HG02588 (cell line): ENCODE results near the gene INIP.
A peak's percentile ranks its signal among the peaks of the same experiment; 100 is the strongest.

Experiments
- ATAC-seq: cut with Tn5 transposase; IDR thresholded peaks from one replicate; pipeline ENCODE4 v1.9.1; 2021; ENCODE audit warnings: mild to moderate bottlenecking, moderate library complexity; ENCODE audit not compliant: unreplicated experiment

INIP gene, protein sequence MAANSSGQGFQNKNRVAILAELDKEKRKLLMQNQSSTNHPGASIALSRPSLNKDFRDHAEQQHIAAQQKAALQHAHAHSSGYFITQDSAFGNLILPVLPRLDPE

DNA sequence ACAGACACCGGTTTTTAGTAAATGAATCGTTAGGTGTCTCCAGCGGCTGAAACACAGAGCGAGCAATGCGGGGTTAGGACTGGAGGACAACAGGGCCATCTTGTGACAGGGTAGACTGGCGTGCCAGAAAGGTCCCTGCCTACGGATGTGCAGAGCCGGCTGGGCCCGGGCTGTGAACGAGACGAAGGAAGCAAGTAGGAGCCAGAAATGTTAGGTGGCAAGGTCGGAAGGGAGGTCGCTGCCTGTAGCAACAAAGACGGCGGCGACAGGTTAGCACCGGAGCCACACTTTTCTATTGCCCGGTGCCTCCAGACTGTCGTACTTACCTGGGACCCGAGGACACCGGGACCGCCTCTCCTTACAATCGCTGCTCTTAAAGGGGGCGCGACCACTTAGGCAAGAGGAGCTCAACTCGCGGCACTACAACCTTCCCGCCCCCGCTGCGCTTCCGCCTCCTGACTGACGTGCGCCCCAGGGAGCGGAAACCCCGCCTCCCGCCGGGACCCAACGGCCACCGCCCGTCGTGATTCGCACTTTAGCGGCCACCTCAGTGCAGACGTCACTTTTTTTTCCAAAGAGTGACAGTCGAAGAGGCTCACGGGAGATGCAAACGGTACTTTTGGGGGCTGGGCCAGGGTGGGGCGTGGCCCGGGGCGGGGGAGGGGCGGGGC is at the start of gene INIP:
INIP (minus strand) TSS at position 457 of the 671 bp plus-strand sequence. CDS start 1,632 bp downstream, outside the sequence.
- peak; percentile 95 for ATAC-seq

DNA sequence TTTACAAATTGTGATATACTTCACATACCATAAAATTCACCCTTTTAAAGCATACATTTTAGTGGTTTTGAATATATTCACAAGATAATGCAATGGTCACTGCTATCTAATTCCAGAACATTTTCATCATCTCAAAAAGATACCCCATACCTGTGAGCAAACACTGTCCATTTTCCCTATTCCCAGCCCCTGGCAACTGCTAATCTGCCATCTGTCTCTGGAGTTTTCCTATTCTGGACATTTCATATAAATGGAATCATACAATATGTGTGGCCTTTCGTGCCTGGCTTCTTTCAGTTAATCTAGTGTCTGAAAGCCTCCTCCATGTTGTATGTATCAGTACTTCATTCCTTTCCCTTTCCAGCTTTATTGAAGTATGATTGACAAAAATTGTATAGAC is 47.4 kb upstream of the INIP start:
- no peak for ATAC-seq

DNA sequence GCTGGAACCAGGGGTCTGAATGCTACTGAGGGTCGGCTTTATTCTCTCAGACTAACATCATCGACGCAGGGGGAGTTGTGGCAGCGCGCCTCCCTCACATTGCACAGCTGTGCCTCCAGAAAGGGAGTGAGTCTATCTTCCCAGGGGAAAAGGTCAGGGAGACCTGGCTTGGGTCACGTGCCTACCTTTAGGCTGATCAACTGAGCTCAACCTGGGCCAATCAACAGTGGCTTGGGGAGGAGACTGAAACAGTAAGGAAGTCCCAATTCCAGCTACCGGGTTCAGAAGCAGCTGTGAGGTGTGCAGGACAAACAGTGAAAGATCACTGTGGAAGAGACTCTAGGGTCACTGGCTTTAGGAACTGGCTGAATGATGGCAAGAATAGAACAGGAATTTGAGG is 46.9 kb upstream of the INIP start:
- no peak for ATAC-seq

DNA sequence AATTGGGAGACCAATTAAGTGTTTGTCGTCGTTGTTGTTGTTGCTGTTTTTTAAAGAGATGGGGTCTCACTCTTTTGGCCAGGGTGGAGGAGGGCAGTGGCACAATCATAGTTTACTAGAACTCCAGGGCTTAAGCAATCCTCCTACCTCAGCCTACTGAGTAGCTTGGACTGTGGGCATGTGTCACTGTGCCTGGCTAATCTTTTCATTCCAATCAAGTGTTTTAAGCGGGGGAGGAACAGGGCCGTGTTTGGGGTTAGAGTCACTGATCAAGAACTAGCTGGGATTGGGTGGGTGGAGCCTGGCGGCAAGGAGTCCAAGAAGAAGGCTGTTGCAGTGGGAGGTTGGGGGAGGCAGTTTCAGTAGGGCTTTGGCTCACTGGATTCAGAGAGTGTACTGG is 46.4 kb upstream of the INIP start:
- ATAC-seq: no peak

DNA sequence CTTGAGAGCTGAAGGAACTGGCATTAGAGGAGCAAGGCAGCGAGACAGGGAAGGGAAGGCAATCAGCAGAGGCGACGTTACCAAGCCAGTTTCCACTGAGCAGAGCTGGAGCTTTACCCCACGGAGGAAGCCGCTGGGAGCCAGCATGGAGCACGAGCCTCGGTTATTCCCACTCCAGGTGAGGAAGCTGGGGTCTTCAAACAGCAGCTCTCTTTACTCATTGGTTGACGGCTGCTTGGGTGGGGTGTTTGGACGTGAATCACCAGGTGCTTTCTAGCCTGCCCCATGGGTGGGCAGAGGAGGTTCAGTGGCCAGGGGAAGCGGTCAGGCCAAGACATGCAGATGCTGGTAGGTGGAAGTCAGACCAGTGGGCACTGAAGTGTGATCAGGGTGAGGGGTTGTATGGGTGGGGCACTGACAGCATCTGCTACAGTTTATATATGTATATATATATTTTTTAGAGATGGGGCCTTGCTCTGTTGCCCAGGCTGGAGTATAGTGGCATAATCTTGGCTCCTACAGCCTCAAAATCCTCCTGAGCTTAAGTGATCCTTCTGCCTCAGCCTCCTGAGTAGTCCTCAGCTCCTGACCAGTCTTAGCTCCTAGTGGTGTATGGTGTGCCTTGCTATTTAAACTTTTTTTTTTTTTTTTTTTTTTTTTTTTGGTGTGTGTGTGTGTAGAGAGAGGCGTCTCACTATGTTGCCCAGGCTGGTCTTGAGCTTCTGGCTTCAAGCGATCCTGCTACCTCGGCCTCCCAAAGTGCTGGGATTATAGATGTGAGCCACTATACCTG is 45.0 kb upstream of the INIP start:
- no peak for ATAC-seq

DNA sequence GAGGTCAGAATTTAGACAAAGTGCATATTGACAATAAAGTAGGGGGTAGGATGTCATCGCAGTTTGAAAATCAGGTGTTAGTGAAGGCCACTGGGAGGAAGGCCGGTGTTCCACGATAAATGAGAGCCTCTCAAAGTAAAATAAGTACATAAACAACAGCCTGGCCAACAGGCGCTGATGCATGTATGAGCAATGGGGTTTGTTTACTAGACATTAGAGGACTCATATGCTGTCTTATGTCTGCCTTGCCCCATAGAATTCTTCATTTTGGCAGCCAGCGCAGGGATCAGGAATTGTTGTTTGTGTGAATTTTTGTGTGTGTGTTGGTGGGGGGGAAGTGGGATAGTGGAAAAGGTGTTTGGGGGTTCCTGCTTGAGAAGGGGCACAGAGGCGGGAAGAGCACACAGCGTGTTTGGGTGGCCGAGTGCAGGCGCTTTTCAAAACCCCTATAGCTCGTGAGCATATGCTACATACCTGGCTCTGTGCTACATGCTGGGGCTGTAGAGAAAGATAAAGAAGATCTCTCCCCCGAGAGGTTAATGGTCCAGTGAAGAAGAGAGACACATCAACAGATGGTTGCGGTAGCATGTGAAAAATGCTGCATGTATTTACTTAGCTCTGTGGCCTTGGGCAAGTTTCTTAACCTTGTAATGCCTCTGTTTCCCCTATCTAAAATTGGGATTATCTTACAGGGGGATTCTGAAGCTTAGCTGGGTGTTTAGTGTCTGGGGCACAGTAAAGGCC is 44.2 kb upstream of the INIP start:
- no peak for ATAC-seq

DNA sequence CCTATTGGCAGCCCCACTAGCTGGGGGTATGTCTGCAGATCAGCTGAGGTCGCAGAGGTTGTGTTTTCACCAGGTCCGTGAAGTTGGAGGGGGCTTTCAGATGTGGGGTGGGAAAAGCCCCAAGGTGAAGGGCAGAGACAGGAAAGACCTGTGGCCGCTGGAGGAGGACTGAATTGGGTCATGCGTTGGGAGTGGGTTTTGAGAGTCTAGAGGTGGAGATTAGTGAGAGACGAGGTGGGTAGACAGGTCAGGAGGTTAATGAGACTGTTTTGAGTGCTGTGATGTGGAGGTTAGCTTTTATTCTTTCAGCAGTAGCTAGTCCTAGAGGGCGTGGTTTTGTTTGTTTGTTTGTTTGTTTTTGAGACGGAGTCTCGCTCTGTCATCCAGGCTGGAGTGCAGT is 42.9 kb upstream of the INIP start:
- ATAC-seq: no peak

DNA sequence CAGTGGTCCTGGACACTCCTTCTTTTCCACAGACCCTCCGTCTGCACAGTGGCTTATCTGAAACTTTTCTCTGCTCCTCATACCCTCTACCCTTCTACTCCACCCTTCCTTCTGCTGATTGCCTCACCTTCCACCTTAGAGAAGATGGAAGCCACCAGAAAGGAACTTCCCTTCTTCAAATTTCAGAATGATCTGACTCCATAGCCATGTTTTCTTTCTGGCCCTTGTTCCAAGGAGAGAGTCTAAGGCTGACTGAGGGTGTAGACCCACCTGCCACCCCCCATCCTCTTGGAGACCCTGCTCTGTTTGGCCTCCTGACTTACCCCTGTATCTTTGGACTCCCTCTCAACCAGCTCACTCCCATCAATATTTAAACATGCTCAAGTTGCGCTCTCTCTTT is 40.0 kb upstream of the INIP start:
- no peak for ATAC-seq

DNA sequence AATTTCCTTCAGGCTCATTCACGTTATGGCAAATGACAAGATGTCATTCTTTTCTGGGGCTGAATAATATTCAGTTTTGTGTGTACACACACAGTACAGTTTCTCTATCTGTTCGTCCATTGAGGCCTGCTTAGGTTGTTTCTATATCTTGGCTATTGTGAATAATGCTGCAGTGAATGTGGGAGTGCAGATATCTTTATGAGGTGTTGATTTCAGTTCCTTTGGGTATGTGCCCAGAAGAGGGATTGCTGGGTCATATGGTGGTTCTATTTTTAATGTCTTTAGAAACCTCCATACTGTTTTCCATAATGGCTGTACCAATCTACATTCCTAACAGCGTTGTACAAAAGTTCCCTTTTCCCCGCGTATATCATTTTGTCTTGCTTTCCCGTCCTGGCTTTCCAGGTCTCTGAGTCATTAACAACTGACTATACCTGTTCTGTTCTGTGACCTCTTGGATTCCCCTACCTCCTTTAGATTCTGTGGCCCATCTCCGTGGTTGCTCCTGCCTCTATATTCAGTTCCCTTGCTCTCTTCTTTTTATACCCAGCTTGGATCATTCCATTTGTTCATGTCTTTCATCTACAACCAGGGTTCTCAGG is 39.5 kb upstream of the INIP start:
- no peak for ATAC-seq

DNA sequence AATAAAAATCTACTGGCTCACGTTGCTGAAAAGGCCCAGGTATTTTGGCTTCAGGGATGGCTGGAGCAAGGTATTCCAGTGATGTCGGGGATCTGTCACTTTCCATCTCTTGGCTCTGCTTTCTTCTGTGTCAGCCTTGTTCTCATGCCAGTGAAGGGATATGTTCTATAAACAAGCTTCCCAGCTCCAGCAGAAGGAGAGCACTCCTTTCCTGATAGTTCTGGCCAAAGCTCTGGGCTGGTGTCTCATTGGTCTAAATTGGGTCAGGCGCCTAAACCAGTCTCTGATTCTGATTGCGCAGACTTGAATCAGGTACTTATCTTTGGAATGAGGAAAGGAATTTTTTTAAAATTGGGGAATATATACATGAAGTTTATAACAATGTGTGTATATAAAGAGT is 37.8 kb upstream of the INIP start:
- ATAC-seq: no peak

DNA sequence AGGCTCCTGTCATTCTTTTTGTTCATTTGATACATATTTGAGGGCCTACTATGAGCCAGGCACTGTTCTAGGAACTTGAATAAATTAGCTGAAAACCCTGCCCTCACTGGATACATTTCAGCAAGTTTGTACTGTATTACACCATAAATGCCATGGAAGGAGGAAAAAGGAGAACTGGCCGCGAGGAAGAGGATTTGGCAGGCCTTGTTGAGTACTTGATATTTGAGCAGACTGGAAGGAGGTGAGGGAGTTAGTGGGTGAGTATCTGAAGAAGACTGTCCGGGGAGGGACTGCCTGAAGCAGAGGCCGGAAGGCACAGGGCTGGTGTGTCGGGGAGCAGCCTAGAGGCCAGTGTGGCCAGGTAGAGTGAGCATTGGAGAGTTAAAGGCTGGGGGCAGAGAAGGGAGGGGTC is 37.1 kb upstream of the INIP start:
- no peak for ATAC-seq

DNA sequence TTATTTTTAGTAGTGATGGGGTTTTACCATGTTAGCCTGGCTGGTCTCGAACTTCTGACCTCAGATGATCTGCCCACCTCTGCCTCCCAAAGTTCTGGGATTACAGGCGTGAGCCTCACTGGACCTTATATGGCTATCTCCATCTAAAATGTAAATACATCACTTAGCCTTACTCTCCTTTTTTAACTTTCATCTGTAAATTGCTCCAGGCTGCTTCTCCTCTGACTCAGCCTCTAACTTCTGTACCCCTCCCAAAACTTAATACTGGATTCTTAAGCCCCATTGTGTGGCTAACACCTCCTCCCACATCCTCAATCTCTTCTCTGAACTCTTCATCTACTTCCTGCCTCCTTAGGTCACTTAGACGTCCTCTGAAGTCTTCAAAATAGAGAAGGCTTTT is 36.7 kb upstream of the INIP start:
- ATAC-seq: no peak

DNA sequence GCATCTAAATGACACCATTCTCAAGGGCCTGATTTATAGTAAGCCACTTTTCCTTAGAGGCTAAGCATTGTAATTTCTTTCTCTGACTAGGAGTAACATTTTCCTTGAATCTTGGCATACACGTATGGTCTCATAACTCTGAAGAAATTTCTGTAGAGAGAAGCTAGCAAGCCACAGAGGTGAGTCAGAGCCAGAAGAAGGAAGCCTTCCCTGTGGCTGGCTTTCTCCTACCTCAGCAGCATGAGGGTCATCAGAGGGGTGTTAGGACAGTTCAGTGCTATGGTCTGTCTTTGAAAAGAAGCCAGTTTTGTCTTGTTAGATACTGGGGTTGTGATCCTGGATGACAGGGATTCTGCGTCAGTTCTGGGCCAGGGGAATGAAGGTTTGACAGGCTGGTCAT is 35.8 kb upstream of the INIP start:
- ATAC-seq: no peak

DNA sequence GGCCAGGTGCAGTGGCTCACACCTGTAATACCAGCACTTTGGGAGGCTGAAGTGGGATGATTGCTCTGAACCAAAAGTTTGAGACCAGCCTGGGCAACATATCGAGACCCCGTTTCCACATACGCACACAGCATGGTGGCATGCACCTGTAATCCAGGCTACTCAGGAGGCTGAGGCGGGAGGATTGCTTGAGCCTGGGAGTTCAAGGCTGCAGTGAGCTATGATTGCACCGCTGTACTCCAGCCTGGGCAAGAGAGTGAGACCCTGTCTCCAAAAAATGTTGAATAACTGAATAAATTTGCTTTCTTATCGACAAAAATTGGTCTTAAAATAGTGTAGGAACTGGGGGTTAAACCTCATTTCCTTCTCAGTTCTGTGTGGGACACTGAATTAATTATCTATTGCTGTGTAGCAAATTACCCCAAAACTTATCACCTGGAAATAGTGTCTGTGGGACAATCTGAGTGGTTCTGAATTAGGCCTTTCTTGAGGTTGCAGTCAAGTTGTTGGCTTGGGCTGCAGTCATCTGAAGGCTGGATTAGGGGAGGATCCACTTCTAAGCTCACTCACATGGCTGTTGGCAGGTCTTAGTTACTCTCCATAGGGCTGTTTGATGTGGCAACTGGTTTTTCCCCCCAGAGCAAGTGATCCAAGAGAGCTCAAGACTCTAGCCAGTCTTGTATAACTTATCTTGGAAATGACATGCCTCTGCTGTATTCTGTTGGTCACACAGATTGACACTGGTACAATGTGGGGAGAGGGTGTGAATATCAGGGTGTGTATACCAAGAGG is 34.6 kb upstream of the INIP start:
- ATAC-seq: no peak

DNA sequence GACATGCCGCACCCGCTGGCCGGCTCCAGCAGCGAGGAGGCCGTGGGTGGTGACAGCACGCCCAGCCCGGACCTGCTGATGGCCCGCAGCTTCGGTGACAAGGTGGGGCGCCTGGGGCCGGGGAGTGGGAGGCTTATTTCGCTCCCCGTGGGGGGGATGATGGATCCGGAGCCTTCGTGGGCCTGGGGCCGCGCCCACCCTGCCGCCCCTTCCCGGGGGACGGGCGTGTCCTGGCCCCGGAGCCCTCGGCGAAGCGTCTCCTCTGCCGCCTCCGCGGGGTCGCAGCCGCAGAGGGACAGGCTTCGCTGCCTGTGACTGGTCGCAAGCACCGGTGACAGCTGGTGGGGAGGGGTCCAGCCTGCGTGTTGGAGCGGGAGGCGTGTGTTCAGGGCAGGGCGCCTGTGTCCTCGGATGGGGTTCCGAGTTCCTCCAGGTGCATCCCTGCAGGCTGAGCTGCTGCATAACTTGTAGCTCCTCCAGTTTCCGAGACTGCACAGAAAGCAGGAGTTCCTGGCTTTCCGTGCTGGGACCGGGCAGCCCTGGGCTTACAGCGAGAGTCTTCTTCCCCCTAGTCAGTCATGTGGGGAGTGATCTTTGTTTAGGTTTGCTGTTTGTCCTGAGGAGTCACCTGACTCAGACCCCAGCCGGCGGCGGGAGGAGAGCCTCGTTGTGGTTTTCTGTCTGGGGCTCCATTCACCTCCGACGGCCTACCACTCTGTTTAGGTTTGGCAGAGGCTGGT is 33.3 kb upstream of the INIP start:
- ATAC-seq: peak; percentile 31

DNA sequence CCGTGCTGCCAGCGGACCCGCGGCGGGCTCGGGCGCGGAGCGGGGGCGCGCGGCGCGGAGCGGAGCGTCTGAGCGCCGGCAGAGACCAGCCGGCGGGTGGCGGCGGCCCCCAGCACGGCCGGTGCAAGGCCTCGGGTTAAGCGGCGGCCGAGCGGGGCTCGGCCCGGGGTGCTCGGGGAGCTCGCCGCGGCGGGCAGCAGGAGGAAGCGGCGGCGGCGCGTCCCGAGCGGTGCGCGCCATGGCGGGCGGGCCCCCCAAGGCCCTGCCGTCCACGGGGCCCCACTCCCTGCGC is 32.8 kb upstream of the INIP start:
- ATAC-seq: peak; percentile 37

DNA sequence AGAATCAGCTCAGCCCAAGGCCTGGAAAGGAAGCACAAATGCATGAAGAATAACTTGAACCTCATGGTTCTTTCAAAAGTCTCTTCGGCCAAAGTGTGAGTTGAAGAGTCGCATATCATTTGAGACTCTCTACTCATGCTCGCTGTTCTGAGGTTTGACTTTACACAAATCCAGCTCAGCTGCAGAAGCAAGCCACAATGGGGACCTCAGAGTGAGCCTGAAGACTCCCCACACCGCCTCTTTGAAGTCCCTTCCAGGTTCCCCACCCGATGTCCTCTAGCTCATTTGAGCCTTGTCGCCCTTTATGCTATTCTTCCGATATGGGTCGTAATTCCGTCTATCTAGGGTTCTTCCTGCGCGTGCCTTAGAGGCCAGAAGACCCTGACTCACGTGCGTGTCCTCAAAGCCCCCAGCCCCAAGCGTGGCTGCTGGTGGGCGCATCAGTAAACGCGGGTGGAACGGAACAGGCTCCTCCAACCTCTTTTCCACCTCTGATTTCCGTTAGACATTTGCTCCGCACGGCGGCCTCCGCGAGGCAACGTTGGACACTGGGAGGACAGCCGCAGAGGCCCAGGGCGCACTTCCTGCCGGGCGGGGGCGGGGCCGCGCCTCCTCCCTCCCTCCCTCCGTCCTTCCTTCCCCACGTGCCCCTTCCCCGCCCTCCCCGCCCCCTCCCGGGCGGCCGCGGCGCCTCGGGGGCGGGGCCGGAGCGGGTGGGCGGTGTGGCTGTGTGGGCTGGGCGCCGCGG is 32.3 kb upstream of the INIP start, which contains the start of gene SNX30:
SNX30 (plus strand) TSS at position 745 of the 748 bp plus-strand sequence. CDS start 242 bp downstream, outside the sequence.
- peak; percentile 77 for ATAC-seq

DNA sequence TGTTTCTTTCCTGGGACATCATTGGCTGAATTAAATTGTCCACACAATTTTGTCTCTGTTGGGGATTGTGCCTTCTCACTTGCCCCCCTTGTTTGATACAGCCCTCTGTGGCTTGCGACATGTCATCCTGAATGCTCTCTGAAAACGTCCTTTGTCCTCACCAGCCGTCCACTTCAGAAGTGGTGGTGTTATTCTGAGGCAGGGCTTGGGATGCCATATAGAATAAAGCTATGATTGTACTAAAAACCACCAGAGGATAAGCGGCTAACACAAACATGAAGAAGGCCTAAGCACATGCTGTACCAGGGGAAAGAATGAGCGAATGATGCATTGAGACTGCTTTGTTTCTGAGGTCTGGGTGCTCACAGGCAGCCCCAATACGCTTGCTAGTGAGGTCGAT is 29.2 kb upstream of the INIP start:
- ATAC-seq: no peak

DNA sequence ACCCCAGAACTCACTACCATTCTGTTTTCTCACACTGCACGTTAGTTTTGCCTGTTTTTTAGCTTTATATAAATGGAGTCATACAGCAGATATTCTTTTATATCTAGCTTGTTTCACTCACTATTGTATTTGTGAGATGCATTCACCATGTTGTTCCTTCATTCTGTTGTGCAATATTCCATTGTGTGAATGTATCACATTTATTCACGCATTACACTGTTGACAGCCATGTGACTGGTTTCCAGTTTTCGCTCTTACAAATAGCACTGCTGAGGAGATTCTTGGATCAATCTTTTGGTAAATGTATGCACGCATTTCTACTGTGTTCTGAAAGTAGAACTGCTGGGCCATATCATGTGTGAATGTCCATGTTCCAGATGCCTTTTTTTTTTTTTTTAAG is 26.3 kb upstream of the INIP start:
- no peak for ATAC-seq
